ENCODE results near the gene HS2ST1. TPM values are rescaled to one million over a fixed set of nuclear protein-coding genes. Genes with fewer than 3 reads are reported as not detected.

The HS2ST1 gene
- total RNA-seq, 6 experiments from 2014 or later, result 23.8 to 26.8 (median 24.8) TPM

GRCh38 chr1:87140831-87141540 is 226.6 kb downstream of the HS2ST1 start:
- H3K4me1 Mint-ChIP-seq (ENCODE audit: low read depth), result no peaks in the 10 kb centered on the region
- no peak overlapping the region for H3K4me3 Mint-ChIP-seq
- DNase-seq, result no peak
- peaks cover 14% of the 10 kb centered on the region for H3K27me3 Mint-ChIP-seq (ENCODE audit: insufficient read depth)
- H3K36me3 Mint-ChIP-seq (ENCODE audit: low read depth), result no peaks in the 10 kb centered on the region
- H3K9me3 Mint-ChIP-seq, result no peaks in the 10 kb centered on the region
- TF ChIP-seq, protein P1, sequence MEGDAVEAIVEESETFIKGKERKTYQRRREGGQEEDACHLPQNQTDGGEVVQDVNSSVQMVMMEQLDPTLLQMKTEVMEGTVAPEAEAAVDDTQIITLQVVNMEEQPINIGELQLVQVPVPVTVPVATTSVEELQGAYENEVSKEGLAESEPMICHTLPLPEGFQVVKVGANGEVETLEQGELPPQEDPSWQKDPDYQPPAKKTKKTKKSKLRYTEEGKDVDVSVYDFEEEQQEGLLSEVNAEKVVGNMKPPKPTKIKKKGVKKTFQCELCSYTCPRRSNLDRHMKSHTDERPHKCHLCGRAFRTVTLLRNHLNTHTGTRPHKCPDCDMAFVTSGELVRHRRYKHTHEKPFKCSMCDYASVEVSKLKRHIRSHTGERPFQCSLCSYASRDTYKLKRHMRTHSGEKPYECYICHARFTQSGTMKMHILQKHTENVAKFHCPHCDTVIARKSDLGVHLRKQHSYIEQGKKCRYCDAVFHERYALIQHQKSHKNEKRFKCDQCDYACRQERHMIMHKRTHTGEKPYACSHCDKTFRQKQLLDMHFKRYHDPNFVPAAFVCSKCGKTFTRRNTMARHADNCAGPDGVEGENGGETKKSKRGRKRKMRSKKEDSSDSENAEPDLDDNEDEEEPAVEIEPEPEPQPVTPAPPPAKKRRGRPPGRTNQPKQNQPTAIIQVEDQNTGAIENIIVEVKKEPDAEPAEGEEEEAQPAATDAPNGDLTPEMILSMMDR (IDR thresholded peaks at IDR 0.05), result no peak
- H3K27ac Mint-ChIP-seq, result no peak overlapping the region

DNA sequence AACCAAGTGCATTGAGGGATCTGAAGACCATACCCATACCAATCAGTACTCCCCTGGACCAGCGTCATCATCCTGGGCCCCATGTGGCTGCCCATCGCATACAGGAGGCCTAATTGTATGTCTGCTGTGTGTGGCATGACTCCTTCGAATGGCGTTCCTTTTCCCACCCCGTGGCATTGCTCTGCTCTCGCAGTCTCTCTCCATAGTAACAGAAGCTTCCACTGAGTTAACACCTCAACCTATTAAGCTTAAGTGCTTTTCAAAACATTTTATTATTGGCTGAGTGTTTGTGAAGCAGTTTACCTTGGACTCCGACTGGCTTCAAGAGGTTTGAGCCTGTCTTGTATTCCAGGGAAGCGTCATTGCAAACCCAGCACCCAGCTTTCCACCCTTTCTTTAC is 227.1 kb downstream of the HS2ST1 start:
- H3K4me1 Mint-ChIP-seq (ENCODE audit: low read depth), result no peaks in the 10 kb centered on the region
- TF ChIP-seq, protein P1 (IDR thresholded peaks at IDR 0.05), result no peak
- no peaks in the 10 kb centered on the region for H3K36me3 Mint-ChIP-seq (ENCODE audit: low read depth)
- no peak overlapping the region for H3K4me3 Mint-ChIP-seq
- peaks cover 14% of the 10 kb centered on the region for H3K27me3 Mint-ChIP-seq (ENCODE audit: insufficient read depth)
- no peak for DNase-seq
- H3K9me3 Mint-ChIP-seq, result no peaks in the 10 kb centered on the region
- H3K27ac Mint-ChIP-seq, result no peak overlapping the region

- no peak overlapping the region for H3K27ac Mint-ChIP-seq
- peaks cover 12% of the 10 kb centered on the region for H3K27me3 Mint-ChIP-seq (ENCODE audit: insufficient read depth)
- H3K36me3 Mint-ChIP-seq (ENCODE audit: low read depth), result no peaks in the 10 kb centered on the region
- no peak overlapping the region for H3K4me3 Mint-ChIP-seq
- TF ChIP-seq, protein P1 (IDR thresholded peaks at IDR 0.05), result no peak
- DNase-seq, result no peak
- H3K4me1 Mint-ChIP-seq (ENCODE audit: low read depth), result no peaks in the 10 kb centered on the region
- no peaks in the 10 kb centered on the region for H3K9me3 Mint-ChIP-seq
These were observed 229.1 kb downstream of the HS2ST1 start for GRCh38 chr1:87143413-87144135.

DNA sequence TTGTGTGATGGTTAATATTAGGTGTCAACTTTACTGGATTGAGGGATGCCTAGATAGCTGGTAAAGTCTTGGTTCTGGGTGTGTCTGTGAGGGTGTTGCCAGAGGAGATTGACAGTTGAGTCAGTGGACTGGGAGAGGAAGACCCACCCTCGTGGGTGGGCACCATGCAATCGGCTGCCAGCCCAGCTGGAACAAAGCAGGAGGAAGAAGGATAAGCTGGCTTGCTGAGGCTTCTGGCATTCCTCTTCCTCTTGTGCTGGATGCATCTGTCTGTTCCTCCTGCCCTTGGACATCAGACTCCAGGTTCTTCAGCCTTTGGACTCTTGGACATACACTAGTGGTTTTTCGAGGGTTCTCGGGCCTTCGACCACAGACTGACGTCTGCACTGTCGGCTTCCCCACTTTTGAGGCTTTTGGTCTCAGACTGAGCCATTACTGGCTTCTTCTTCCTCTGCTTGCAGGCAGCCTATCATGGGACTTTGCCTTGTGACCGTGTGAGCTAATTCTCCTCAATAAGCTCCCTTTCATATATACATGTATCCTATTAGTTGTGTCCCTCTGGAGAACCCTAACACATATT is 230.0 kb downstream of the HS2ST1 start:
- Mint-ChIP-seq H3K4me1 (ENCODE audit: low read depth) (peaks cover 6% of the 10 kb centered on the region), H3K27me3 (ENCODE audit: insufficient read depth) (peaks cover 14% of the 10 kb centered on the region), H3K27ac (no peak overlapping the region), H3K9me3 (no peaks in the 10 kb centered on the region), H3K4me3 (no peak overlapping the region), H3K36me3 (ENCODE audit: low read depth) (no peaks in the 10 kb centered on the region)
- TF ChIP-seq, protein P1 (IDR thresholded peaks at IDR 0.05), result no peak
- DNase-seq, result no peak

DNA sequence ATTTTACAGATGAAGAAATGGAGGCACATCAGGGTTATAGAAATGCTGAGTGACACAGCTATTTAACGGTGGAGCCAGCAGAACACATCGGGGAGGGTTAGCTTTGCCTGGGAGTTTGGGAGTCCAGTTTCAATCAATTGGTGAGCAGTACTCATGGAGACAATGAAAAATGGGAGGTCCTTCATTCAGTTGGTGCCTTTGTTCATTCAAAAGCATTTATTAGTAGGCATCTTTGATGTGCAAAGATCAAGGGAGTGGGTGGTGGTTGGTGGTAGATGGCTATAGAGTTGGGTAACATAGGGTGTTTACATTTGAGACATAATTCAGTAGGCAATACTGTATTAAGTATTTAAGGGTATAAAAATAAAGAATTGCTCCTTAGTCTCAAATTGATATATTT is 230.5 kb downstream of the HS2ST1 start:
- no peaks in the 10 kb centered on the region for H3K9me3 Mint-ChIP-seq
- peaks cover 12% of the 10 kb centered on the region for H3K27me3 Mint-ChIP-seq (ENCODE audit: insufficient read depth)
- TF ChIP-seq, protein P1 (IDR thresholded peaks at IDR 0.05), result no peak
- H3K4me3 Mint-ChIP-seq, result no peak overlapping the region
- no peak for DNase-seq
- no peaks in the 10 kb centered on the region for H3K36me3 Mint-ChIP-seq (ENCODE audit: low read depth)
- H3K4me1 Mint-ChIP-seq (ENCODE audit: low read depth), result peaks cover 11% of the 10 kb centered on the region
- H3K27ac Mint-ChIP-seq, result no peak overlapping the region

Data from HFFc6 (cell line).